ENCODE results near the gene L3MBTL3.

DNA sequence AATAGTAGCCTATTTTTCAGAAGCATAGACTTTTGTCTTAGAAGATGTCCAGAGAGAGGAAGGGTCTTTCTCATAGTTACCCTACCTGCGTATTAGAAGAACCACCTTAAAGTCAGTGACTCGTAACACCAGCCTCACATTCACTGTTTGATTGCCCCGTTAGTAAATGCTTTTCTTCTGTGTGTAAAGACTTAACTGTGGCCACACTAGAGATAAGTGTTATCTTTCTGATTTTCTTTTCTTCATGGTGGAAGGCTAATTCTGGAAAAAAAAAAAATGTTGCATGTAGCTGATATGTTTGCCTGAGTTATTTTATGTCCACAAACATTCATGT is 120.5 kb downstream of the L3MBTL3 start:
- TF ChIP-seq POLR2A (IDR thresholded peaks at IDR 0.05; ENCODE audit: low read length) (no peak), GATA3 (IDR thresholded peaks at IDR 0.05; ENCODE audit: borderline replicate concordance) (no peak), NFE2L2 (conservative IDR thresholded peaks at IDR 0.05; ENCODE audit: low read length) (no peak), HOXA7 (CRISPR knock-in tag; IDR thresholded peaks at IDR 0.05) (no peak), MAX (IDR thresholded peaks at IDR 0.05) (no peak), CEBPB (IDR thresholded peaks at IDR 0.05) (no peak), NR3C1 (IDR thresholded peaks at IDR 0.05) (no peak)
- TF ChIP-seq, protein P1, sequence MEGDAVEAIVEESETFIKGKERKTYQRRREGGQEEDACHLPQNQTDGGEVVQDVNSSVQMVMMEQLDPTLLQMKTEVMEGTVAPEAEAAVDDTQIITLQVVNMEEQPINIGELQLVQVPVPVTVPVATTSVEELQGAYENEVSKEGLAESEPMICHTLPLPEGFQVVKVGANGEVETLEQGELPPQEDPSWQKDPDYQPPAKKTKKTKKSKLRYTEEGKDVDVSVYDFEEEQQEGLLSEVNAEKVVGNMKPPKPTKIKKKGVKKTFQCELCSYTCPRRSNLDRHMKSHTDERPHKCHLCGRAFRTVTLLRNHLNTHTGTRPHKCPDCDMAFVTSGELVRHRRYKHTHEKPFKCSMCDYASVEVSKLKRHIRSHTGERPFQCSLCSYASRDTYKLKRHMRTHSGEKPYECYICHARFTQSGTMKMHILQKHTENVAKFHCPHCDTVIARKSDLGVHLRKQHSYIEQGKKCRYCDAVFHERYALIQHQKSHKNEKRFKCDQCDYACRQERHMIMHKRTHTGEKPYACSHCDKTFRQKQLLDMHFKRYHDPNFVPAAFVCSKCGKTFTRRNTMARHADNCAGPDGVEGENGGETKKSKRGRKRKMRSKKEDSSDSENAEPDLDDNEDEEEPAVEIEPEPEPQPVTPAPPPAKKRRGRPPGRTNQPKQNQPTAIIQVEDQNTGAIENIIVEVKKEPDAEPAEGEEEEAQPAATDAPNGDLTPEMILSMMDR (IDR thresholded peaks at IDR 0.05) = no peak

Data from A549 (cell line).